Activated CD8-positive, alpha-beta memory T cell treated with anti-CD3 and anti-CD28 coated beads, Interleukin-2, amount 50 U/mL, for 24 hours (primary cell): ENCODE results near the gene IDUA.
"Not testable (repeated sequence)": the region's sequence is repeated elsewhere in the genome, so short reads cannot be mapped to it uniquely, and the experiment has no call there.

Source experiments
- DNase-seq: peaks from one replicate; pipeline ENCODE4 v3.0.0-alpha.2; 2020; ENCODE audit errors: extremely low read depth

The IDUA gene

GRCh38 chr4:1045193-1045594 lies 58.4 kb downstream of the IDUA start:
- DNase-seq, result no peak

- DNase-seq, result no peak
Measured at GRCh38 chr4:1045595-1046201, 58.9 kb downstream of the IDUA start.

- not testable (repeated sequence) for DNase-seq
Measured at GRCh38 chr4:1046581-1047011, 59.8 kb downstream of the IDUA start.

GRCh38 chr4:1047106-1047975 lies 60.5 kb downstream of the IDUA start:
- DNase-seq, result no peak

GRCh38 chr4:1047976-1048772 lies 61.3 kb downstream of the IDUA start:
- no peak for DNase-seq

- DNase-seq, result no peak
Measured at GRCh38 chr4:1048773-1049590, 62.1 kb downstream of the IDUA start.

GRCh38 chr4:1049591-1049905 lies 62.7 kb downstream of the IDUA start:
- DNase-seq, result no peak

- DNase-seq, result no peak
Measured at GRCh38 chr4:1050486-1051213, 63.8 kb downstream of the IDUA start.

- no peak for DNase-seq
Measured at GRCh38 chr4:1051472-1051871, 64.6 kb downstream of the IDUA start.

- no peak for DNase-seq
Measured at GRCh38 chr4:1052231-1052671, 65.4 kb downstream of the IDUA start.

GRCh38 chr4:1053080-1053661 lies 66.3 kb downstream of the IDUA start:
- no peak for DNase-seq

GRCh38 chr4:1053891-1054290 lies 67.0 kb downstream of the IDUA start:
- DNase-seq, result not testable (repeated sequence)
